OCI-LY1 (cell line): ENCODE measurements around the gene DPP7.

ENCODE experiments used
- EZH2 ChIP-seq: fragments of 200-600 bp; sonication (generic), shearing (Covaris generic); IDR thresholded peaks from 2 replicates; pipeline ENCODE4 v1.8.0; 2017; ENCODE audit warnings: borderline replicate concordance, mixed run types, mild to moderate bottlenecking, antibody characterized with exemption, low read length, moderate library complexity, mixed read lengths
- TF ChIP-seq, protein P1 (sequence below): fragments of 200-600 bp; sonication (generic), shearing (Covaris generic); IDR thresholded peaks from 2 replicates; pipeline ENCODE4 v1.5.1; 2017; ENCODE audit warnings: mild to moderate bottlenecking, antibody characterized with exemption, low read length, moderate library complexity, mixed read lengths

GRCh38 chr9:137097761-137098462 lies 16.6 kb downstream of the DPP7 start:
- TF ChIP-seq, protein P1, sequence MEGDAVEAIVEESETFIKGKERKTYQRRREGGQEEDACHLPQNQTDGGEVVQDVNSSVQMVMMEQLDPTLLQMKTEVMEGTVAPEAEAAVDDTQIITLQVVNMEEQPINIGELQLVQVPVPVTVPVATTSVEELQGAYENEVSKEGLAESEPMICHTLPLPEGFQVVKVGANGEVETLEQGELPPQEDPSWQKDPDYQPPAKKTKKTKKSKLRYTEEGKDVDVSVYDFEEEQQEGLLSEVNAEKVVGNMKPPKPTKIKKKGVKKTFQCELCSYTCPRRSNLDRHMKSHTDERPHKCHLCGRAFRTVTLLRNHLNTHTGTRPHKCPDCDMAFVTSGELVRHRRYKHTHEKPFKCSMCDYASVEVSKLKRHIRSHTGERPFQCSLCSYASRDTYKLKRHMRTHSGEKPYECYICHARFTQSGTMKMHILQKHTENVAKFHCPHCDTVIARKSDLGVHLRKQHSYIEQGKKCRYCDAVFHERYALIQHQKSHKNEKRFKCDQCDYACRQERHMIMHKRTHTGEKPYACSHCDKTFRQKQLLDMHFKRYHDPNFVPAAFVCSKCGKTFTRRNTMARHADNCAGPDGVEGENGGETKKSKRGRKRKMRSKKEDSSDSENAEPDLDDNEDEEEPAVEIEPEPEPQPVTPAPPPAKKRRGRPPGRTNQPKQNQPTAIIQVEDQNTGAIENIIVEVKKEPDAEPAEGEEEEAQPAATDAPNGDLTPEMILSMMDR: no peak
- TF ChIP-seq EZH2: no peak
